ENCODE measurements around the gene PDE2A.

Gene PDE2A

GRCh38 chr11:72716290-72716689 lies 42.1 kb upstream of the PDE2A start:
- Mint-ChIP-seq H3K27ac (peak overlapping the region; percentile 61 to 82 (median 81)), H3K9me3 (no peaks in the 10 kb centered on the region), H3K27me3 (ENCODE audit: low read depth) (no peaks in the 10 kb centered on the region), H3K4me3 (peak overlapping the region in 1 of 3 experiments; percentile 64), H3K36me3 (ENCODE audit: low read depth) (peaks cover 13% of the 10 kb centered on the region), H3K4me1 (peaks cover 58% of the 10 kb centered on the region)
- TF ChIP-seq CTCF (IDR thresholded peaks at IDR 0.05; ENCODE audit: unreplicated experiment in 3 of 3), result no peak

GRCh38 chr11:72712841-72713240 lies 38.6 kb upstream of the PDE2A start:
- H3K27ac Mint-ChIP-seq, result peak overlapping the region; percentile 44 to 75 (median 71)
- H3K4me3 Mint-ChIP-seq, result peak overlapping the region in 2 of 3 experiments; percentile 3 to 16
- no peaks in the 10 kb centered on the region for H3K9me3 Mint-ChIP-seq
- peaks cover 43% of the 10 kb centered on the region for H3K36me3 Mint-ChIP-seq (ENCODE audit: low read depth)
- H3K4me1 Mint-ChIP-seq, result peaks cover 31% of the 10 kb centered on the region
- TF ChIP-seq CTCF (IDR thresholded peaks at IDR 0.05; ENCODE audit: unreplicated experiment in 3 of 3), result no peak
- no peaks in the 10 kb centered on the region for H3K27me3 Mint-ChIP-seq (ENCODE audit: low read depth)

- H3K27ac Mint-ChIP-seq, result peak overlapping the region; percentile 44 to 75 (median 71)
- peaks cover 48% of the 10 kb centered on the region for H3K36me3 Mint-ChIP-seq (ENCODE audit: low read depth)
- H3K27me3 Mint-ChIP-seq (ENCODE audit: low read depth), result no peaks in the 10 kb centered on the region
- H3K4me3 Mint-ChIP-seq, result peak overlapping the region; percentile 3 to 66 (median 16)
- H3K9me3 Mint-ChIP-seq, result no peaks in the 10 kb centered on the region
- TF ChIP-seq CTCF (IDR thresholded peaks at IDR 0.05; ENCODE audit: unreplicated experiment in 3 of 3), result no peak
- peaks cover 31% of the 10 kb centered on the region for H3K4me1 Mint-ChIP-seq
Observed at GRCh38 chr11:72712168-72712751, 38.0 kb upstream of the PDE2A start.

- Mint-ChIP-seq H3K4me1 (peaks cover 32% of the 10 kb centered on the region), H3K4me3 (peak overlapping the region in 1 of 3 experiments; percentile 14)
- TF ChIP-seq CTCF (IDR thresholded peaks at IDR 0.05; ENCODE audit: unreplicated experiment in 3 of 3), result no peak
Observed at GRCh38 chr11:72711141-72711540, 36.9 kb upstream of the PDE2A start.

GRCh38 chr11:72710278-72710677 lies 36.1 kb upstream of the PDE2A start:
- Mint-ChIP-seq H3K4me1 (peaks cover 35% of the 10 kb centered on the region), H3K4me3 (no peak overlapping the region), H3K27me3 (ENCODE audit: low read depth) (no peaks in the 10 kb centered on the region), H3K9me3 (no peaks in the 10 kb centered on the region), H3K36me3 (ENCODE audit: low read depth) (peaks cover 61% of the 10 kb centered on the region), H3K27ac (no peak overlapping the region)
- TF ChIP-seq CTCF (IDR thresholded peaks at IDR 0.05; ENCODE audit: unreplicated experiment in 3 of 3), result no peak

More at GRCh38 chr11:72711141-72711540, 36.9 kb upstream of the PDE2A start:
- no peaks in the 10 kb centered on the region for H3K9me3 Mint-ChIP-seq
- peaks cover 57% of the 10 kb centered on the region for H3K36me3 Mint-ChIP-seq (ENCODE audit: low read depth)
- H3K27me3 Mint-ChIP-seq (ENCODE audit: low read depth), result no peaks in the 10 kb centered on the region
- H3K27ac Mint-ChIP-seq, result peak overlapping the region in 1 of 3 experiments; percentile 65
